Subcutaneous adipose tissue (tissue), 4 donors: ENCODE data around the gene PCBP3. TPM values are rescaled to one million over a fixed set of nuclear protein-coding genes. Genes with fewer than 3 reads are reported as not detected.

Experiments
- total RNA-seq, 4 donors: library from RNA; depleted of rRNA; stranded (reverse); fragments of >200 nt; gene quantifications; one replicate each; pipeline ENCODE4 v1.1.0, GENCODE V29; 2016
- TF ChIP-seq, protein P1 (sequence below): fragments of 450-650 bp; IDR thresholded peaks from one replicate; pipeline ENCODE4 v1.5.1; 2016; ENCODE audit warnings: low read depth, mild to moderate bottlenecking, control low read depth, antibody characterized with exemption, moderate library complexity

Gene PCBP3
- total RNA-seq, 4 donors from 2014 or later = 3.4 to 11.0 (median 5.7) TPM

DNA sequence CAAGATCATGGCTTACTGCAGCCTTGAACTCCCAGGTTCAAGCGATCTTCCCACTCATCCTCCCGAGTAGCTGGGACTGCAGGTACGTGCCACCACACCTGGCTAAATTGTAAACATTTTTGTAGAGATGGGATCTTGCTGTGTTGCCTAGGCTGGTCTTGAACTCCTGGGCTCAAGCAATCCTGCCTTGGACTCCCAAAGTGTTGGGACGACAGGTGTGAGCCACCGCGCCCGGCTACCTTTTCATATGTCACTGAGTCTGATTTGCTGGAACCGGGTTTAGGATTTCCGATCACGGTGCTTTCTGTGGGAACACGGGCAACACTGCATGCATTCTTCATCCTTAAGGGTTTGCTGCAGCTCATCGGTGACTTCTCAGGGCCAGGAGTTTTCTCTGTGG, 32.2 kb upstream of the PCBP3 start:
- TF ChIP-seq, protein P1, sequence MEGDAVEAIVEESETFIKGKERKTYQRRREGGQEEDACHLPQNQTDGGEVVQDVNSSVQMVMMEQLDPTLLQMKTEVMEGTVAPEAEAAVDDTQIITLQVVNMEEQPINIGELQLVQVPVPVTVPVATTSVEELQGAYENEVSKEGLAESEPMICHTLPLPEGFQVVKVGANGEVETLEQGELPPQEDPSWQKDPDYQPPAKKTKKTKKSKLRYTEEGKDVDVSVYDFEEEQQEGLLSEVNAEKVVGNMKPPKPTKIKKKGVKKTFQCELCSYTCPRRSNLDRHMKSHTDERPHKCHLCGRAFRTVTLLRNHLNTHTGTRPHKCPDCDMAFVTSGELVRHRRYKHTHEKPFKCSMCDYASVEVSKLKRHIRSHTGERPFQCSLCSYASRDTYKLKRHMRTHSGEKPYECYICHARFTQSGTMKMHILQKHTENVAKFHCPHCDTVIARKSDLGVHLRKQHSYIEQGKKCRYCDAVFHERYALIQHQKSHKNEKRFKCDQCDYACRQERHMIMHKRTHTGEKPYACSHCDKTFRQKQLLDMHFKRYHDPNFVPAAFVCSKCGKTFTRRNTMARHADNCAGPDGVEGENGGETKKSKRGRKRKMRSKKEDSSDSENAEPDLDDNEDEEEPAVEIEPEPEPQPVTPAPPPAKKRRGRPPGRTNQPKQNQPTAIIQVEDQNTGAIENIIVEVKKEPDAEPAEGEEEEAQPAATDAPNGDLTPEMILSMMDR = no peak

DNA sequence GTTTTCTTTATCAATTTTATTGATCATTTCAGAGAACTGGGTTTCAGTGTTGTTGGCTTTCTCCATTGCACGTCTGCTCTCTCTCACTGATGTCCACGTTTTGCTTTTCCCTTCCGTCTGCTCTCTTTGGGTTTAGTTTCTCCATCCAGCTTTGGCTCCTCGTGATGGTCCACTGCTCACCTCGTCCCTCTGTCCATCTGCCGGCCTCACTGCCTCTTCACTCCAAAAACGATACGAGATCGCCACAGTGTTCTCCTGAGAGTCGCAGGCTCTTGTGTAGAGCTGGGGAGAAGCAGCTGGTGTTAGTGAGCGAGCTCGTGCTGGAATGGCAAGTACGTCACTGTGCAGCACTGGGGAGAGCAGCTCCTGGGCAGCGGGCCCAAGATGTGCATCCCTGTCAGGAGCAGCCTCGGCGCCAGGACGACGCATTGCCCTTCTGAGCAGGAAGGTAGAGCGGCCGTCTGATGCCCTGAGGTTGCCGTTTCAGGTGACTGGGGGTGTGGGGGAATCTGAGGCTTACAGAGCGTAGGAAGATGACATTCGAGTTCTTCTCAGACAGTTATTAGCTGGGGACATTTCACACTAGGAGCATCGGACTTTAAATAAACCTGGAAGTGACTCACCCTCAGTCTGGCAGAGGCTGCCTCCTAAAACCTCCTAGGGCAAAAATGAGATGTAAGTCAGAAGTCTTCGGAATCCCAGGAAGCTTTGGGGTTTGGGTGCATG, 31.4 kb upstream of the PCBP3 start:
- TF ChIP-seq, protein P1 = no peak

DNA sequence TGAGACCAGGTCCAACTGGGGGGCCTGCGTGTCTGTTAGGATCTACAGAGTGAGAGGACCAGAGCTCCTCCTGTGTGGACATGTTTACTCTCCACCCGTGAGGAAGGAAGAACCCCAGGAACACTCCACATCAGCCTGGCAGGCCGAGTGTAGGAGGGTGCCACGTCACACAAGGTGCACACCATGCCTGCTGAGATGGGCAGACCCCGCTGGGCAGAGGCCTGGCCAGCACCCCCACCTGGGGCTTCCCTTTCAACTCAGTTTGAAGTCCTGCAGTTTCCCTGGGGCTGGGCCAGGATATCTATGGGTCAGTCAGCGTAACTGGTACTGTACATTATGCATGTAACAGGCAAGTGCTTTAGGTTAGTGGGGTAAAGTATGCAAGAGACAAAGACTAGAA, 30.1 kb upstream of the PCBP3 start:
- TF ChIP-seq, protein P1 = no peak

DNA sequence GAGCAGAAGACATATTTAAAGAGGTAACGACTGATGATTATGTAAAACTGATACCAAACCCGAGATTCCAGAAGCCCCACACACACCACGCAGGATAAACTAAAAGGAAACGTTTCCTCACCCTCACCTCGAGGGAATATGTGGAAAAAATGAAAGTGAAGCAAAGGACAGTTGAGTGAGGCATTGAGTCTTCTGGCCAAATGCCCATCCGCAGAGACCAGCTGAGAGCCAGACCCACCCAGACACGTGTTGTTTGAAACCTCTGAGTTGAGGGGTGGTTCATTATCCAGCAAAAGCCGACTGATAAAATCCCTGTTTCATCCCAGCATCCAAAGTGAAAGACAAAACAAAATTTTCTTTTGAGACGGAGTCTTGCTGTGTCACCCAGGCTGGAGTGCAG, 29.6 kb upstream of the PCBP3 start:
- TF ChIP-seq, protein P1 = no peak

DNA sequence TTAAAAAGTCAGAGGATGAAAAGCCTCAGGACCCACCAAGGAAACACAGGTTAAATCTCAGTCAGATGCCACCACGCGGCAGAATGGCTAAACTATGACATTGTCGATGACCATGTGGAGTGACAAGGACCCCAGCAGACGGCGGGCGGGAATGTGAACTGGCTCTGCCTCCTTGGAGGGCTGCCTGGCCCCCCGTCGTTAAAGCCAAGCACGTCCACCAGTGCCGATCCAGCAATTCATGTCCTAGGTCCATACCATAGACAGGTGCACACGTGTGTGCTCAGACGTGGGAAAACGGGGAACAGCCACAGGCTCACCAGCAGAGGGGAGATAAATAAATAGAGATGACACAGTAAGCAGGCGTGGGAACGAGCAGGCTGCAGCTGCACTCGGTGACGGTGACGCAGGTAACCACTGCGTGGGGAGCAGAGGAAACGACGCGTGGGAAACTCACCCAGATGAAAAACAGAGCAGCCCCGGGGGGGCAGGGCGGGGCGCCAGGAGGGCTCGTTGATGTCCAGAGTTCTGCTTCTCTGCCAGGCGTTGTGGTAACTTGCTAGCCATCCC, 28.3 kb upstream of the PCBP3 start:
- TF ChIP-seq, protein P1 = no peak

DNA sequence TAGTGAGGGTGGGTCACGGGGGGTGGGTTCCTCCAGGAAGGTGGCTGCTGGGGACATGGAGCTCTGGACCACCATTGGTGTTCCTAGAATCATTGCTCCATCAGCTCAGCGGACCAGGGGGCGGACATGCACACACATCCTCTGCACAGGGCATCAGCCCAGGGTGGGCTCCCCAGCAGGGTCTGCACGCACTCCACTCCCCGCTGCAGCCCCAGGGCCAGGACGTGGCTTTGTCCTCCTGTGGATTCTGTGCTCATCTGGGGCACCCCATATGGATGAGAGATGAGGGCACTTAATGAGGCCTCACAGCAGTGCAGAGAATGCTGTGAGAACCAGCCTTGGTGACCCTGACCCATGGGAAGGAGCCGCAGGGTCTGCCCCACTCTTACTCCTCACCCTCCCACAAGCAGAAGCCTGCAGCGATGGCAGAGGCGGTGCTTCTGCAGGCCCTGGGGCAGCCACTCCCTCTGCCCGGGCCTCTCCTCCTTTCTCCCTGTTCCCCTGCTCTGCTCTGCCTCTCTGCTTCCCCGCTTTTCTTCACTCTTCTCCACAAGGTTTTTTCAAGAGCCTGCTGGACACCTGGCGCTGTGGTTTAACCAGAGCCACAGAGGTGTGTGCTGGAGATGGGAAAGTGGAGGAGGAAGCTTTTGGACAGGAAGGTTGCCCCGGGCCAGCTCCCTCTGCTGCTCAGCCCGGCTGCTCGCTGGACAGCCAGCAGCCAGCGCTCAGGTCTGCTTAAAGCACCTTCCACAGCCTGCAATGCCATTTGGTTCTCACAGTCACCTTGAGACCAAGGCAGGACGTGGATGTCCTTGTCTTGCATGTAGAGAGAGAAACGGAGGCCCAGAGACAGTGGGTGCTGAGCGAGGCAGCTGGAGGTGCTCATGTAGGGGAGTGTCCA, 26.3 kb upstream of the PCBP3 start:
- TF ChIP-seq, protein P1 = no peak

DNA sequence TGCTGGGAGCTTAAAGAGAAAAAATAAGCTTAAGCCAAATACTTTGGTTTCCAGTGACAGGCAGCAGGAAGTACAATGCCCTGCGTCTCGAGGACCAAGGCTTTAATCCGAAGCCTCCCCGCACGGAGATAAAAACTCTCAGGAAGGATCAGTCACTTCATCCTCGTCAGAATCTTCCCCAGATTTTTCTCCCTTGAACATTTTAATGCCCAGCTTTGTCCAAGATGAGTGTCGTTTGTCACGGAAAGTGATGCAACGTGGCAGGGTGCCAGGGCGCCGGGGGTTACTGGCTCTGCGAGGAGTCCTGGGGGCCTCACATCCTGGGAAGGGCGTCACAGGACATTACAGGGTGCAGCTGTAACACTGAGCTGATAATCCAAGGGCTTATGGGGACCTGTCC, 25.2 kb upstream of the PCBP3 start:
- TF ChIP-seq, protein P1 = no peak
